ENCODE data around the gene LRP5. TPM values are rescaled to one million over a fixed set of nuclear protein-coding genes. Genes with fewer than 3 reads are reported as not detected.
"Not testable (repeated sequence)": the region's sequence is repeated elsewhere in the genome, so short reads cannot be mapped to it uniquely, and the experiment has no call there.

Gene LRP5
- total RNA-seq, 1 donor from 2014 or later, result 44.3 TPM

- TF ChIP-seq CTCF (conservative IDR thresholded peaks at IDR 0.05), result peak; percentile 91
- peak overlapping the region; percentile 89 for H3K27ac Mint-ChIP-seq (ENCODE audit: unreplicated experiment)
- no peaks in the 10 kb centered on the region for H3K27me3 Mint-ChIP-seq (ENCODE audit: low read depth)
- peaks cover under 1% of the 10 kb centered on the region for H3K4me1 Mint-ChIP-seq
- peaks cover 5% of the 10 kb centered on the region for H3K36me3 Mint-ChIP-seq (ENCODE audit: low read depth)
- no peak overlapping the region for H3K4me3 Mint-ChIP-seq
- H3K9me3 Mint-ChIP-seq, result no peaks in the 10 kb centered on the region
- DNase-seq (ENCODE audit: low read depth, low spot score), result peak; percentile 71
These were observed 134.8 kb downstream of the LRP5 start for GRCh38 chr11:68447015-68447801.

GRCh38 chr11:68447914-68448313 is 135.5 kb downstream of the LRP5 start:
- not testable (repeated sequence) for H3K9me3 Mint-ChIP-seq; H3K4me1 Mint-ChIP-seq; H3K27ac Mint-ChIP-seq (ENCODE audit: unreplicated experiment)

GRCh38 chr11:68448604-68449011 is 136.2 kb downstream of the LRP5 start:
- no peaks in the 10 kb centered on the region for H3K27me3 Mint-ChIP-seq (ENCODE audit: low read depth)
- peaks cover 5% of the 10 kb centered on the region for H3K36me3 Mint-ChIP-seq (ENCODE audit: low read depth)
- DNase-seq (ENCODE audit: low read depth, low spot score), result no peak
- H3K4me3 Mint-ChIP-seq, result no peak overlapping the region
- no peaks in the 10 kb centered on the region for H3K9me3 Mint-ChIP-seq
- H3K27ac Mint-ChIP-seq (ENCODE audit: unreplicated experiment), result no peak overlapping the region
- no peak for TF ChIP-seq CTCF (conservative IDR thresholded peaks at IDR 0.05)
- no peaks in the 10 kb centered on the region for H3K4me1 Mint-ChIP-seq

More at GRCh38 chr11:68447914-68448313, 135.5 kb downstream of the LRP5 start:
- H3K27me3 Mint-ChIP-seq (ENCODE audit: low read depth); H3K36me3 Mint-ChIP-seq (ENCODE audit: low read depth); H3K4me3 Mint-ChIP-seq; DNase-seq (ENCODE audit: low read depth, low spot score): not testable (repeated sequence)

DNA sequence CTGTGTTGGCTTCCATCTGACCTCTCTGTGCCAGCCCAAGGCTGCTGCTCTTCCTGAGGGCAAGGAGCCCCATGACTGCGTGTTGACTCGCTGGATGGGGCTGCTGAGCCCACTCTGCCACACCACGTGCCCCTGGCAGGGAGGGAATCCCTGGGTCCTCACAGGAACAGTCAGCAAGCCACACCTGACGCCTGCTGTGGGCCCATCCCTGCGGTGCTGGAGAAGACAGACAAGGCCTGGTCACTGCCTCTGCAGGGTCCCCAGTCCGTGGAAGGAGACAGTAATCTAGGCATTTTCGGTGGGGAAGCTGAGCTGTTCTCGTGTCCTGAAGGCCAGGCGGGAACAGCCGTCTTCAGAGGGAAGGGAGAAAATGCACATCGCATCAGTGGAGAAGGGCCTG is 137.6 kb downstream of the LRP5 start:
- H3K4me1 Mint-ChIP-seq, result no peaks in the 10 kb centered on the region
- H3K27me3 Mint-ChIP-seq (ENCODE audit: low read depth), result no peaks in the 10 kb centered on the region
- H3K27ac Mint-ChIP-seq (ENCODE audit: unreplicated experiment), result peak overlapping the region; percentile 19
- no peak overlapping the region for H3K4me3 Mint-ChIP-seq
- no peaks in the 10 kb centered on the region for H3K9me3 Mint-ChIP-seq
- peaks cover 3% of the 10 kb centered on the region for H3K36me3 Mint-ChIP-seq (ENCODE audit: low read depth)
- no peak for DNase-seq (ENCODE audit: low read depth, low spot score)
- TF ChIP-seq CTCF (conservative IDR thresholded peaks at IDR 0.05), result no peak

DNA sequence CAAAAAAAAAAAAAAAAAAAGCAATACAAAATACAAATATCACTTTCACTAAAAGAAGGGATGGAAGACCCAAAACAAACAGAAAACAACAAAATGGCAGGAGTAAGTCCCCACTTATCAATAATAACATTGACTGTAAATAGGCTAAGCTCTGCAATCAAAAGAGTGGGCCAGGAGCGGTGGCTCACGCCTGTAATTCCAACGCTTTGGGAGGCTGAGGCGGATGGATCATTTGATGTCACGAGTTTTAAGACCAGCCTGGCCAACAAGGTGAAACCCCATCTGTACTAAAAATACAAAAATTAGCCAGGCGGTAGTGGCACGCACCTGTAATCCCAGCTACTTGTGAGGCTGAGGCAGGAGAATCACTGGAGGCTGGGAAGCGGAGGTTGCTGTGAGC is 138.3 kb downstream of the LRP5 start:
- H3K4me1 Mint-ChIP-seq, result peaks cover 1% of the 10 kb centered on the region
- H3K27ac Mint-ChIP-seq (ENCODE audit: unreplicated experiment), result no peak overlapping the region
- H3K4me3 Mint-ChIP-seq, result no peak overlapping the region
- DNase-seq (ENCODE audit: low read depth, low spot score), result no peak
- TF ChIP-seq CTCF (conservative IDR thresholded peaks at IDR 0.05), result no peak
- peaks cover 3% of the 10 kb centered on the region for H3K36me3 Mint-ChIP-seq (ENCODE audit: low read depth)
- H3K27me3 Mint-ChIP-seq (ENCODE audit: low read depth), result no peaks in the 10 kb centered on the region
- no peaks in the 10 kb centered on the region for H3K9me3 Mint-ChIP-seq

DNA sequence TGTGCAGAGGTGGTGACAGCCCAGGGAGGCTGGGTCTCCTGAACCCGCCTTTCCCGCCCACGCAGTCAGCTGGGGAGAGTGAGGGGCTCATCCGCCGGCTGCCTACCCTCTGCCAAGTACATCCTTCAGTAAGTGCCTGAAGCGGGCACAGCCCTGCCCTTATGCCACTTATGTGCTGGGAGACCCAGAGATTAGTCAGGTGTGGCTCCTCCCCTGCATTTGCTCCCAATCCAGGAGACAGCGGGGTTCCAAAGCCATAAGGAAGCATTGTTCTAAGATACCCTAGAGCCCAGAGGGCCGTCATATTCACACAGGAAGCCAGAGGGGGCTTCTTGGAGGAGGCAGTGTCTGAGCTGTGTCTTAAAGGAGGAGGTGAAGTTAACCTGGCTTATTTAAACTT is 142.4 kb downstream of the LRP5 start:
- Mint-ChIP-seq H3K27ac (ENCODE audit: unreplicated experiment) (no peak overlapping the region), H3K36me3 (ENCODE audit: low read depth) (peaks cover 3% of the 10 kb centered on the region), H3K27me3 (ENCODE audit: low read depth) (peaks cover under 1% of the 10 kb centered on the region), H3K4me3 (peak overlapping the region; percentile 65), H3K9me3 (no peaks in the 10 kb centered on the region), H3K4me1 (peaks cover 4% of the 10 kb centered on the region)
- DNase-seq (ENCODE audit: low read depth, low spot score), result no peak
- TF ChIP-seq CTCF (conservative IDR thresholded peaks at IDR 0.05), result no peak
